Peyer's patch (tissue), 4 donors: Measurements from ENCODE around the gene CORO7.

Experiments used
- CTCF ChIP-seq, 6 experiments: fragments of 450-650 bp in 4 of 6; fragments of 200-600 bp in 2 of 6; sonication (generic) in 1 of 6; IDR thresholded peaks; one replicate each; pipeline ENCODE4 v1.5.1; 2017 to 2019; ENCODE audit warnings: antibody characterized with exemption in 6 of 6, mild to moderate bottlenecking in 3 of 6, moderate library complexity in 1 of 6
- POLR2A ChIP-seq, 2 donors: fragments of 450-650 bp; IDR thresholded peaks; one replicate each; pipeline ENCODE4 v1.5.1; 2017; ENCODE audit warnings: antibody characterized with exemption in 2 of 2, mild to moderate bottlenecking in 2 of 2, moderate library complexity in 2 of 2

GRCh38 chr16:4388271-4389021 is 27.9 kb downstream of the CORO7 start:
- no peak for TF ChIP-seq POLR2A (IDR thresholded peaks at IDR 0.05)
- TF ChIP-seq CTCF (IDR thresholded peaks at IDR 0.05) = no peak
